ENCODE data around the gene TBCD.

TBCD gene

DNA sequence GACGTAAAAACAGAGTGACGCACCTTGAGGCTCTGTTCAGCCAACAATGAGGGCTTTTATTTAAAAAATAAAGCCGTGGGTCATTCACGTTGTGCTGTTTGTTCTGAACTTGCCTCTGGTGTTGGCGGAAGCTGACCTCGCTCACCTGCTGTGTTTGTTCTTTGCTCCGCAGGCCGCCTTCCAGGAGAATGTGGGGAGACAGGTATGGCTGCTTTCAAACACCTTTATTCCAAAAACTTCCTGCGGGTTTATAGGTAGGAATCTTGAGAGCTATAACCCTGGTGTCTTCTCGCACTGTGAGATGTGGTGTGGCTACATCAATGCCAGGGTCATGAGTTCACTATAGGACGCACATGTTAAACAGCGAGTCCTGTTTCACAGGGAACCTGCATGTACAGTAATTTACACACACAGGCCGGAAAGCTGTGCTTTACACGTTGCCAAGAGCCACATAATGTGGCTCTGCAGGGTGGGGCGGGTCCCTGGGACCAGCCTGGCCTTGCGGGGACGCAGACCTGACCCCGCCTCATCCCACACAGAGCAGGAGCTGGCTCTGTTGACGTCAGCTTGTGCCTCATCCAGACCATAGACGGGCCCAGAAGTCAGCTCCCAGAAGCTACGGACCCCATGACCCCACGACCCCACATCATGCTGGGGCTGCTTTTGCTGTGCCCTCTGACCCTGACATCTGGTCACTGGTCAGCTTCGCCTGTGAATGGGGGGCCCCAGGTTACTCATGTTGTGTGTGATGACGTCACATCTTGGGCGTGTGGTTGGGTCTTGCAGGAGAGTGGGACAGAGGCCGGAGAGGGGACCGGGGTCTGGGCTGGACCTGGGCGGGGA is 137.9 kb downstream of the TBCD start:
- DNase-seq = no peak

DNA sequence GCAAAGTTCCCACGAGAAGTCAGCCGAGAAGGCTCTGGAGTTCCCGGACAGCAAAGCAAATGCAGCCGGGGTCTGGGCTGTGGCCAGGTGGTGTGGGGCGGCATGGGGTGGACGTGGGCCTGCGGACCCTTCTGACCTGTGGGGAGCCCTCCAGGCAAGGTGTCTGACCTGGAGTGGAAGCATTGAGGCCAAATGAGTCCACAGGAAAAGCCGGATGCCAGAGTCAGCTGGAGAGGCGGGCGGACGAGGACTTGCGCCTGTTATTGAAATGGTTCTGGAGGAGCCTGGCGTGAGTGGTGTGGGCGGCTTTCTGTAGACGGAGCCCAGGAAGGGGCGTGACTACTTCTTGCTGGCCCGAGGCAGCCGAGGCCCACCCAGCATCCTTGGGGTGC is 138.5 kb downstream of the TBCD start:
- no peak for DNase-seq

DNA sequence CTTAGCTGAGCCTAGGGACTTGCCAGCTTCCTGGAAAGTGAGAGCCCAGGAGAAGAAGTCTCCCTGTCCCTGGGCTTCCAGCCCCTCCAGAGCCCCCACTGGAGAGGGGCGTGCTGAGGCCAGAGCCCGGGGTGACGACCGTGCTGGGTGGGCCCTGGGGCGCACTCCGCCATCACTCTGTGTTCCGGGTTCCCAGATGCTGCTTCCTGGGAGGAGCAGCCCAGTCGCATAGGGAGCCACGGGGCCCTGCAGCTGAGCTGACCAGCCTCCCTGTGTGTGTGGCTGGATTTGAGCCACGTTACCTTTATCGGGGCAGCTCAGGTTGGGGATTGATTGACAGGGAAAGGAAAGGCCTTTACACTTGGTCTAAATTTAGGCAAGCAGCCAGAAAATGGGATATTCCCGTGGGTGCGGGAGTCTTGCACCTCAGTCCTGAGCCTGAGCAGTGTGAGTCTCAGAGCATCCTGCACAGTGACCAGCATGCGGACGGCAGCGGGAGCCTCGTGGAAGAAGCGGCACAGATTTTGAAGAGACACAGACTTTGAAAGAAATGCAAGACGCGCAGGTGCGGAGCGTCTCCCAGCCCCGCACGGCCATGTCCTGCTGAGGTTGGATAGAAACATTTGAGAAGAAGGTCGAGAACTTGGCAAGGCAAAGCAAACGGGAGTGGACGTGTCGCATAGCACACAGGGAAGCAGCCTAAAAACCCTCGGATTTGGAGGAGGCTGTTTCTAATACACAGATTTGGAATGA is 139.2 kb downstream of the TBCD start:
- no peak for DNase-seq

DNA sequence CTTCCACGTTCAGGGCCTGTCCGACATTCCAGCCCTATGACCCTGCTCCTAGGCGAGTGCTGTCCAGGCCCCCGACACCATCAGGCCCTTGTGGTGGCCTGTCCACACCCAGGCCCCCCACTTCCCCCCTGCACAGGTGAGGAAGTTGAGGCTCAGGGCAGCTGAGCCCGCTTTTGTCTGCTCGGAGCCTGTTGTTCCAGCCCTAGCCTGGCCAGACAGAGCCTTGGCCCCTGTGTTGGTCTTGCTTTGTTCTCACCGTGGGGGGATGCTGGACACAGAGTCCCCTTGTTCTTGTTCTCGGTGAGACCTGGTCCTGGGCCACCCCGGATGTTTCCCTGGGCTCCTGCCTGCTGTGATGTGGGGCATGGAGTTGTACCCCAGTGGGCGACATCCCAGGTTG is 140.0 kb downstream of the TBCD start:
- no peak for DNase-seq

DNA sequence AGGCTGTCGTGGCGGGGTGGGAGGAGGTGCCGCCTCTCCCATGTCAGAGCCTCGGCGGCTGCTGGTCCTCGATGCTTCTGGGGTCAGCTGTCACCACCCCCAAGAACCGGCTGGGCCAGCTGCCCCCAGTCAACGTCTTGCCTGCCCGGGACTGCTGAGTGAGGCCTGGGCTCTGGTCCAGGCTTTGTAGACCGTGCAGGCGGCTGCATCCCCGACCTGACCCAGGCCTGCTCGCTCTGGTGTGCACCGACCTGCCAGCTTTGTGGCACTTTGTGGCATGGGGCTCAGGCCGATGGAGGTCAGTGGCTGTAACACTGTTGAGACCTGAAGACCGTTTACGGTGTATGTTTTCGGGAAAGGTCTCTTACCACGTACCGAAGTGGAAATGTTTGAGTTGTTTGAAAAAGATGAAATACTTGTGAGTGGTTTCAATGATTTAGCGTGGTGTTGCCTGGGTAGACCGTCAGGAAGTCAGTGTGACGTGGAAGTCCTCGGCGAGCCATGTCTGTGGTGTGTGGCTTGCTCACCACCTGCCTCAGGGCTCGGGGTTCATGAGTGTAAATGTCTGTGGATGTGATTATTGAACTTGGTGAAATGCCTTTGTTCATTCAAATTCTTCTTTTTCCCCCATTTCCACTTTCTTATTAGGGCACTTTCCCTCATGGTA is 141.2 kb downstream of the TBCD start:
- no peak for DNase-seq

DNA sequence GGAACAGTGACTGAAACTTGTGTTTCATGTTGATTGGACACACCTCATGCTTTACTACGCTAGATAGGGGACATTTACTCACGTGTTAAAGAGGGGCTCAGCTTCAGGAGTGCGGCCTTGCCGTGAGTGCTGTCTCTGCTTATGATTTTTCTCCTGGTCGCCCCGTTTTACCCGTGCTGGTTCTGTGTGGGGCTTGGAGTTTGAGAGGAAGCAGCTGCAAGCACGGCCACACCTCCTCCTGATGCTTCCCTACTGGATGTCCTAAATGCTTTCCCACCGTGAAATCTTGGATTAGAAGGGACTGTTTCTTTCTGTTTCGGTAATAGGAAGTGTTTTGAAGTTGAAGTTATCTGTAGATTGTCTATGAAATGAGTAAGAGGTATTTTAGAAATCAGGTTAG is 141.9 kb downstream of the TBCD start:
- no peak for DNase-seq

DNA sequence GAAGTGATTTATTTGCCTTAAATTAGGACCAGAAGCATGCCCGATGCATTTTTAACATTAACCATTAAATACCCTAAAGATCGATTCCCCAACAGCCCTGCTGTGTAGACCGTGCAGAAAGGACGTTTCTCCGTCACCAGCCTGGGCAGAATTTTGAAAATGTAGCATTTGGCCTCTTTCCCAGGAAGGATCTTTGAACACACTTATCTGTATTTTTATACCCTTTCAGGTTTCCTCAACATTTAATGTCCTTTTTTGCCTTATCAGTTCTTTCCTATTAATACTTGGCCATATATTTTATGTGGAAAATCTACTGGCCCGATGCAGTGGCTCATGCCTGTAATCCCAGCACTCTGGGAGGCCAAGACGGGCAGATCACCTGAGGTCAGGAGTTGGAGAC is 142.5 kb downstream of the TBCD start:
- DNase-seq = no peak

DNA sequence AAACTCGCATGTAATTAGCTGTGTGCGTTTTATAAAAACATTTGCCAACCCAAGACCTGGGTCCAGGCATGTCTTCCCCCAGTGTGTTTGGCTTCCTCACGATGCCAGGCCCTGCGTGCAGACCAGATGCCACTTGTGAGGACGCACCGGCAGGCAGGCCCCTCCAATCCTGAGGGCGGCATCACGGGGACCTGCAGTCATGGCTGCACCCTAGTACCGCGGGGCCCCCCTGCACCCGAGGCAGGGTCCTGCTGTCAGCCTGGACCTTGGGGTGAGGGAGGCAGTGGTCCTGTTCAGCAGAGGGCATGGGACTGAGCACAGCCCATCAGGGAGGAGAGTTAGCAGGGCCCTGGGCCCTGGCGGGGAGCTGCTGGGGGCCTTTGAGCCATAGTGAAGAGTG is 143.2 kb downstream of the TBCD start:
- no peak for DNase-seq

DNA sequence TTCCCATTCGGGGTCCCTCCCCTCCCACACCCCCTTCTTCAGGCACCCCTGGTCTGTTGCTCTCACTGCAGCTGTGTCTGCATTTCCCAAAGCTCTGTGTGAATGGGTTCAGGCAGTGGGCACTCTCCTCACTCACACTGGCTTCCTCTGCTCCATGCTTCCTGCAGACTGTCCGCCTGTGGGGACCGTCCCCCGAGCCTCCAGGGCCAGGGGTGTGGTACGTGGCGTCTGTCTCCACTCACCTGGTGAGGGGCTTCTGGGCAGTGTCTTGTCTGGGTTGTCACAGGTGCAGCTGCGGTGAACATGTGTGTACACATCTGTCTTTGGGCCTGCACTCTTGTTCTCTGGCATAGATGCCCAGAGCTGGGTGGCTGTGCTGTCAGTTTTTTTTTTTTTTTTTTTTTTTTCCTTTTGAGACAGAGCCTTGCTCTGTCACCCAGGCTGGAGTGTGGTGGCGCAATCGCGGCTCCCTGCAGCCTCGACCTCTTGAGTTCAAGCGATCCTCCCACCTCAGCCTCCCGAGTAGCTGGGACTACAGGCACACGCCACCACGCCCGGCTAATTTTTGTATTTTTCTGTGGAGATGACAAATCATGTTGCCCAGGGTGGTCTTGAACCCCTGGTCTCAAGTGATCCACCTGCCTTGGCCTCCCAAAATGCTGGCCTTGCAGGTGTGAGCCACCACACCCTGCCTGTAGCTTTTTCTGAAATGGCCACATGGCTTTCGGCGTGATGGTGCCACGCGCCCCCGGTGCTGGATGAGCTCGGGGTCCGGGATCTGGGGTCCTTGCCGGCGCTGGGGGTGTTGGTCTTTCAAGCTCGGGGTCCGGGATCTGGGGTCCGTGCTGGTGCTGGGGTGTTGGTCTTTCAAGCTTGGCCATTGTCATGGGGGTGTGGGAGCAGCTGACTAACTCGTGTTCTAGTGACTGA is 144.5 kb downstream of the TBCD start:
- no peak for DNase-seq

DNA sequence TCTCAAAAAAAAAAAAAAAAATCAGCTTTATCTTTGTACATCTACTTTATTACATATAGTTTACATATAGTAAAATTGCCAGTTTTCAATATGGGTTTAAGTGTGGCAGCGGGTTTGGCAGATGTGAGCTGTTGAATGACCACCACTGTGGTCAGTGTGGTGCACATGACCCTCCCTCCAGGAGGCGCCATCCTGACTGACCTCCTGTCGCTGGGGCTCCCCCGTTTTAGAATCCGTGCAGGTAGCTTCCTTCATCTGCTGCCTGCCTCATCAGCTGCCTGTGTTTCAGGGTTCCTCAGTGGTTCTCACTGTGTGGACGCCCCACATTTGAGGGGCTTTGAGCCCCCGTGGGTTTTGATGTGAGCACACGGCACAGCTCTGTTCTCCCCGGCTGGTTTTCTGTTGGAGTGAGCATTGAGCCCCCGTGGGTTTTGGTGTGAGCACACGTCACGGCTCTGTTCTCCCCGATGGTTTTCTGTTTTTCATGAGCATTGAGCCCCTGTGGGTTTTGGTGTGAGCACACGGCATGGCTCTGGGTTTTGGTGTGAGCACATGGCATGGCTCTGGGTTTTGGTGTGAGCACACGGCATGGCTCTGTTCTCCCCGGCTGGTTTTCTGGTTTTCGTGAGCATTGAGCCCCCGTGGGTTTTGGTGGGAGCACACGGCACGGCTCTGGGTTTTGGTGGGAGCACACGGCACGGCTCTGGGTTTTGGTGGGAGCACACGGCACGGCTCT is 145.8 kb downstream of the TBCD start:
- DNase-seq = no peak

DNA sequence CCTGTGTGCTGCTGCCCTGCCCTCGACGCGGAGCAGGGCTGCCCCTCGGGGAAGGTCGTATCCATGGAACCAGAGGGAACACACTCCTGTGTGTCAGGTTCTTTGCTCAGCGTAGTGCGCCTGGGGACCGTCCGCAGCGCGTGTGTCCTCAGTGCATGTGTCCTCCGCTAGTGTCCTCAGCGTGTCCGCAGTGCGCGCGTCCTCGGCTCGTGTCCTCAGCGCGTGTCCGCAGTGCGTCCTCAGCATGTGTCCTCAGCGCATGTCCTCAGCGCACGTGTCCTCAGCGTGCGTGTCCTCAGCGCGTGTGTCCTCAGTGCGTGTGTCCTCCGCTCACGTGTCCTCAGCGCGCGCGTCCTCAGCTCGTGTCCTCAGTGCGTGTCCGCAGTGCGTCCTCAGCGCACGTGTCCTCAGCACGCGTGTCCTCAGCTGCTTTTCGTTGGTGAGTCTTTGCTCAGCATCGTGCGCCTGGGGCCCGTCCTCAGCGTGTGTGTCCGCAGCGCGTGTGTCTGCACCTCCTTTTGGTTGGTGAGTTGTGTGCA is 147.2 kb downstream of the TBCD start:
- DNase-seq = no peak

DNA sequence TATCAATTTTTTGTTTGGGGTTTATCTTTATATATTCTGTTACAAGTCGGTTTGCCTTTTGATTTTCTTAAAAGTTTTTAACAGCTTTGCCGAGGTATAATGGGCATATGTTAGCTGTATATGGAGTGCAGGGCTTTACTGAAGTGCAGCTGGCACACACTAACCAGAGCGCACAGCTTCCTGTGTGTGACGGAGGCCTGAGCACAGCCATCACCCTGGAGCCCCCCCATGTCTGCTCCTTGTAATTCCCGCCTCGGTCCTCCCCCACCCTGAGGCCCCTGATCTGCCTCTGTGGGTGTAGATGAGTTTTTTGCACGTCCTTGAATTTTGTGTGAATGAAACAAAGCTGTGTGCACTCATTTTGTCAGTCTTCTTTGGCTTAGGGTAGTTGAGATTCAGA is 148.1 kb downstream of the TBCD start:
- no peak for DNase-seq

DNA sequence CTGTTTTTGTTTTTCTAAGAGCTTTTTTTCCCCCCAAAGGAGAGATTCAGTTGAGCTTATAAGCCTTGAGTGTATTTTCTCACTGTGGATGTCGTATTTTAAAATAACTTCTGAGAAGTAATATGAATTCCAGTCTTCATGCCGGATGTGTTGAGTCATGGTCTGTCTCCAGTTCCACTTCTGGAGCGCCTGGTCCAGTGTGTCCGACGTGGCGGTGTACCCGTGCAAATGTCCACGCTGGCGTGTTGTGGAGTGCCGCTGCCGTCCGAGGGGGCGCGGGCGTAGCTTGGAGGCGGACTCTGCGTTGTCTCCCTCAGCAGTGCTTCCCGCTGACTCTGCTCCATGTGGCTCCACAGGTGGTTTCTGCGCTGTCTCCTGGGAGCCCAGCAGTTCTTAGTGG is 148.9 kb downstream of the TBCD start:
- DNase-seq = no peak

DNA sequence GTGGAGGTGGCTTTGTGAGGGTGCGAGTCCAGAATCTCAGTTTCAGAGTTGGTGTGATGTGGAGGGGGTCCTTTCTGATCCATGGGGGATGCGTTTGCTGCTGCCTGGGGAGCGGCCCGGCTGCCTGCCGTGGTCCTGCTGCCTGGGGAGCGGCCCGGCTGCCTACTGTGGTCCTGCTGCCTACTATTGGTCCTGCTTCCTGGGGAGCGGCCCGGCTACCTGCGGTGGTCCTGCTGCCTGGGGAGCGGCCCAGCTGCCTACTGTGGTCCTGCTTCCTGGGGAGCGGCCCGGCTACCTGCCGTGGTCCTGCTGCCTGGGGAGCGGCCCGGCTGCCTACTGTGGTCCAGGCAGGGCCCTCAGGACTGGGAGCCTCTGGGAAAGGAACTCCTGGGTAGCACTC is 149.5 kb downstream of the TBCD start:
- DNase-seq = no peak

DNA sequence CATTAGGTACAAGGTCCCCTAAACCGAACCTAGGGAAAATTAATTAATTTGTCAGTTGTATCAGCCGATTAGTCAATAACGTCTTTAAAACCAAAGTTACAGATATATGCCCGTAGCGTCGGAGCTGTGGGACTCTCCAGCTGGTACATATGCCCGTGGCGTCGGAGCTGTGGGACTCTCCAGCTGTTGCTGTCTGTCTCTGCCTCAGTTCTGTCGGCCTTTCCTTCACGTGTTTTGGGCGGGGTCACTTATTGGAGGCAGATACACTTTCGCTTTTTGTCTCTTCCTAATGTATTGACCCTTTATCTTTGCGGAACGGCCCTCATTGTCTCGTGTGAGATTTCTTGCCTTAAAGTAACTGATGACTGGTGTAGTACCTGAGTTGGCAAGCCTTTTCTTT is 150.0 kb downstream of the TBCD start:
- DNase-seq = no peak

DNA sequence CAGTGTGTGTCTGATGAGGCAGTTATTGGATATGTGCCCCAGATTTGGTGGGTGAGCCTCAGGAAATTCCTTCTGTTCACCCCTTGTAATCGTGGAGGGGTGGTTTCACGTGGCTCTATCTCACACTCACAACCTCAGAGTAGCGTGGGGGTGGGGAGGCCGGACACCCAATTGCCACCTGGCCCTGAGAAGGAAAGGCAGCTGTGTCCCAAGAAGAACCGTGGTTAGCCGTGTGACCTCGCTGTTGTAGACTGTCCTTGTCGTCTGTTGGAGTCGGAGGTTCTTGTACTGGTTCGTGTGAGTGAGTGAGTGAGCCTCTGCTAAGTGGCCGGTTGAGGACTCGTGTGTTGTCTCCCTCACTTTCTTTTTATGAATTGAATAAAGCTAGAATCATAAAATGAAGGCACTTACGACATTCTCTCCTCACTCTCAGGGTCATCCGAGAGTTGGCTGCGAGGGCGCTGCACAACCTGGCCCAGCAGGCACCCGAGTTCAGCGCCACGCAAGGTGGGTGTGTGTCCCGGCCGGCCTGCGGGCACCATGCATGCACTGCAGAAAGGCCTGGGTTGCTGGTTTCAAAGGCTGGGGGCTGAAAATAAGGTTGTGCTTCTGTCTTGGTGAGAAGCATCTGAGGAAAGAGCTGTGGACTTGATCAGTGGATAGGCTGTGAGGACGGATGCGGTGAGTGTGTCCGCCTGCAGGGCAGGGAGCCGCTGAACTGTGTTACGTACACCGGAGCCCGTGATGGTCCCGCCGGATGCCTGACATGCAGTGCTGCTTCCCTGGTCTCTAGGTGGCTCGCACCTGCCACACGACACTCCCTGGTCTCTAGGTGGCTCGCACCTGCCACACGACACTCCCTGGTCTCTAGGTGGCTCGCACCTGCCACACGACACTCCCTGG is 151.4 kb downstream of the TBCD start:
- no peak for DNase-seq

DNA sequence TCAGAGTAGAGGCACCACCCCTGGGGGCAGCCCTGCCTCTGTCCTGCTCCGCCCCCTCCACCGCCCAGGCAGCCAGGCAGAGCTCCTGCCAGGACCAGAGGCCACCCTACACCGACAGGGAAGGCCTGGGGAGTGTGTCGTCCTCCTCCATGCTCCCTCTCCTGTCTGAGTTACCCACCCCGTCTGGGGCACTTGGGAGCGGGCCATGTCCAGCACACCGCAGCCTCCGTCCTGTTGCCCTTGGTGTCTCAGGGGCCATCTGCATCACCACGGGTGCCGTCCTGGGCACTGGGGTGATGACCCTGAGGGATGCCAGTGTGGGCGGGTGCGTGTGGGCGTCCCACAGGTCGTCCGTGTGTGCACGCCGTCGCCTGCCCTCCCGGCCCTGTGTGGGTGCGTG is 153.3 kb downstream of the TBCD start:
- no peak for DNase-seq

DNA sequence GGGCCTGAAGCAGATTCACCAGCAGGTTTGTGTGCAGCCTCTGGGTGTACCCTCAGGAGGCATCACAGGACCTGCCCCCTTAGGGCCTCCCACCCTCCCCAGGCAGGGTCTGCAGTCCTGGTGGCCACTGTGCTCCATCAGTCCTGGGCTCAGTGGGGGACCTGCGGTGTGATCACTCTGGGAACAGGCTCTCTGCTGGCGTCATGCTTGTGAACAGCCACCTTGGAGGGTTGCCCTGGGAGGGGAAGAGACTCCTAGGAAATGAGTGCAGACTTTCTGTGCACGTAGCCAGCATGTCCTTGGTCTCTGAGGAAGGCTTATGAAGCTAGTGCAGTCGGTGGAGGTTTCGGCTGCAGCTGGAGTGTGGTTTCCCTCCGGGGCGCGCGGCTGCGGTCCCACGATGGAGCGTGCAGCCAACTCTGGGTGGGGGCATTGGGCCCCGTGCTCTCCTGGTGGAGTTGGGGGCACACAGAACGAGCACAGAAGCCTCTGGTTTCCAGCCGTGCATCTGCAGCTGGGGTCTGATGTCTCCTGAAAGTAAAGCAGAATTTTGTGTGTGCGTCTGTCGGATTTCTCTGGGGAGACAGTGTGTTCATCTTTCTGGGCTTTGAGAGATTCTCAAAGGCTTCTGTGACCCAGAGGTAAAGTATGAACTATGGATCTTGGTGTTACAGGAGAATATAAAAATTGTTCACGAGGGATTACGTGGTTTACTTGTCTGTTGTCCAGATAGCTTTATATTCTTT is 156.1 kb downstream of the TBCD start:
- DNase-seq = no peak

DNA sequence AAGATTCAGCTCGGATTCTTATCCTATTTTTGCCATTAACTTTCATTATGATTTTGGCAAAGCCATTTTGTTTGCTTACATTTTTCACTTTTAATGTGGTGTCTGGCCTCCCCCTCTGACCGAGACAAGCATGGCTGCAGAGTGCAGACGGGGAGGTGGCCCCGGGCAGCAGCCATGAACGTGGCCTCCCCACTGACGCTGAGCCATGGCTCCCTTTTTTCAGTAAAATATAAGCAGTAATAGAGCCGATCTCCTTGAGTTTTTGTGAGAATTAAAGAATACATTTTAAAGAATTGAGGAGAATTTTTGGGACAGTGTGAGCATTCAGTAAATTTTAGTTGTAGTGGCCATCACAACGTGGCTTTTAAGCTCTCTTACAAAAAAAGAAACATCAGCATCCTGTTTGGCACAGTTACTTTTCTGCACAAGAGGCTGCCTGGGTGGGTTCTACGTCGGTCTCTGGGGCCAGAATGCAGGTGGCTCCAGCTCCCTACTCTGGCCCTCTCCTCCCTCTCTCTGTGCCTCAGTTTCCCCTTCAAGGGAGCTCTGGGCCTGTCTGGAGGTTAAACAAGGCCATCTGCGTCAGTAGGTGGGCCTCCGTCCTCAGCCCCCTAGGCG is 156.8 kb downstream of the TBCD start:
- no peak for DNase-seq
